ENCODE measurements around the gene FFAR1. TPM values are rescaled to one million over a fixed set of nuclear protein-coding genes. Genes with fewer than 3 reads are reported as not detected.

The FFAR1 gene
- polyA plus RNA-seq, 1 experiment = not detected

DNA sequence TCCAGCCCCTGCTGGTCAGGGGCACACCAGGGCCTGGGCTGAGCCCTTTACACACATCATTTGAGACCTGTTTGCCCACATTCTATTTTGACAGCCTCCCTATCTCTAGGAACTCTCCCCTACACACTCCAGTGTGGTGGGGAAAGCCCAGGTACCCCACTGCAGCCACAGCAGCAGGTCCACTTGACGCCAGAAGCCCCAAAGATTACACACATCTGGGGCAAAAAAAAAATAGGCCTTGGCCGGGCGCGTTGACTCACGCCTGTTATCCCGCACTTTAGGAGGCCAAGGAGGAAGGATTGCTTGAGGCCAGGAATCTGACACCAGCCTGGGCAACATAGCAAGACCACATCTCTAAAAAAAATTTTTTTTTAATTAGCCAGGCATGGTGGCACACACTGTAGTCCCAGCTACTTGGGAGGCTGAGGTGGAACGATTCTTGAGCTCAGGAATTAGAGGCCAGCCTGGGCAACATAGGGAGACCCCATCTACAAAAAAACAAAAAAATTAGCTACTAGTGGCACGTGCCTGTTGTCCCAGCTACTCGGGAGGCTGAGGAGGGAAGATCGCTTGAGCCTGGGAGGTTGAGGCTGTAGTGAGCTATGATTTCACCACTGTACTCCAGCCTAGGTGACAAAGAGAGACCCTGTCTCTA is 36.8 kb upstream of the FFAR1 start:
- H3K27me3 ChIP-seq (ENCODE audit: control insufficient read depth, insufficient read depth, low read length) = no peaks in the 10 kb centered on the region
- ChIA-PET POLR2A (no interaction called here), CTCF (interaction anchor here (0.7 kb wide), 1 partner anchor 19 kb away, joined by 4 read pairs; no protein-coding TSS in a partner anchor)
- no peak overlapping the region for H3K4me3 ChIP-seq (ENCODE audit: low read depth, low read length)
- TF ChIP-seq, protein P1, sequence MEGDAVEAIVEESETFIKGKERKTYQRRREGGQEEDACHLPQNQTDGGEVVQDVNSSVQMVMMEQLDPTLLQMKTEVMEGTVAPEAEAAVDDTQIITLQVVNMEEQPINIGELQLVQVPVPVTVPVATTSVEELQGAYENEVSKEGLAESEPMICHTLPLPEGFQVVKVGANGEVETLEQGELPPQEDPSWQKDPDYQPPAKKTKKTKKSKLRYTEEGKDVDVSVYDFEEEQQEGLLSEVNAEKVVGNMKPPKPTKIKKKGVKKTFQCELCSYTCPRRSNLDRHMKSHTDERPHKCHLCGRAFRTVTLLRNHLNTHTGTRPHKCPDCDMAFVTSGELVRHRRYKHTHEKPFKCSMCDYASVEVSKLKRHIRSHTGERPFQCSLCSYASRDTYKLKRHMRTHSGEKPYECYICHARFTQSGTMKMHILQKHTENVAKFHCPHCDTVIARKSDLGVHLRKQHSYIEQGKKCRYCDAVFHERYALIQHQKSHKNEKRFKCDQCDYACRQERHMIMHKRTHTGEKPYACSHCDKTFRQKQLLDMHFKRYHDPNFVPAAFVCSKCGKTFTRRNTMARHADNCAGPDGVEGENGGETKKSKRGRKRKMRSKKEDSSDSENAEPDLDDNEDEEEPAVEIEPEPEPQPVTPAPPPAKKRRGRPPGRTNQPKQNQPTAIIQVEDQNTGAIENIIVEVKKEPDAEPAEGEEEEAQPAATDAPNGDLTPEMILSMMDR (IDR thresholded peaks at IDR 0.05; ENCODE audit: insufficient read depth, low read depth, low read length) = no peak
- no peaks in the 10 kb centered on the region for H3K36me3 ChIP-seq (ENCODE audit: control insufficient read depth, insufficient read depth, low read length)
- no peak for DNase-seq (ENCODE audit: low read depth)

DNA sequence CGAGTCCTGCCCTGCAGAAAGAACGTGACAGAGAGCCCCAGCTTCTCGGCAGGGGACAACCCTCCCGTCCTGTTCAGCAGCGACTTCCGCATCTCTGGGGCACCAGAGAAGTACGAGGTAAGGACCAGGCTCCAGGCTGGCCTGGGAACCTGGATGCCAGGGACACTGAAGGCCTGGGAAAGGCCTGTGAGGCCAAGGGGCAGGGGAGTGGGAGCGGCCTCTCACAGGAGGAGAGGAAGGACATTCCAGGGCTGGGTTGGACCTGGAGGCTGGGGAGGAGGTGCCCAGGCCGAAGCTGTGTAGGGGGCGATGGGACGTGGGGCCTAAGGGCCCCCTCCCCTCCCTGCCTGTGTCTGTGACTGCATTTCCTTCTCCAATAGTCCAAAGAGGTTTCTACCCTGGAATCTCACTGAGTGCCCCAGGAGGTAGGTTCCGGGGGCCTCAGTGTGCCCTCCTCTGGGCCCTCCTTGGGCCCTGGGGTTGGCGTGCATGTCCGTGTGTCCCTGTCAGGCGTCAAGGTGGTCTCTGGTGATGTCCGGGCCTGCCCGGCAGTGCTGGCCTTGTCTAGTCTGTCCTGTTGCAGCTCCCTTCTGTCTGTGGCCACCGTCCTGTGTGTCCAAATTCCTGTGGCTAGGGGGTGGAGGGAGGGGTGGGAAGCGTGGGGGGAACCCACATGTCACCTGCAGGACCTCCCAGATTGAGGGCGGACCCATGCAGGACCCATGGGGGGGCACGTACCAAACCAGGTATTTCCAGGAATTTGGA is 35.6 kb upstream of the FFAR1 start:
- Histone ChIP-seq H3K4me3 (ENCODE audit: low read depth, low read length) (no peak overlapping the region), H3K36me3 (ENCODE audit: control insufficient read depth, insufficient read depth, low read length) (no peaks in the 10 kb centered on the region), H3K27me3 (ENCODE audit: control insufficient read depth, insufficient read depth, low read length) (no peaks in the 10 kb centered on the region)
- POLR2A ChIA-PET = no interaction called here
- TF ChIP-seq, protein P1 (IDR thresholded peaks at IDR 0.05; ENCODE audit: insufficient read depth, low read depth, low read length) = no peak
- DNase-seq (ENCODE audit: low read depth) = no peak
- CTCF ChIA-PET = no interaction called here

DNA sequence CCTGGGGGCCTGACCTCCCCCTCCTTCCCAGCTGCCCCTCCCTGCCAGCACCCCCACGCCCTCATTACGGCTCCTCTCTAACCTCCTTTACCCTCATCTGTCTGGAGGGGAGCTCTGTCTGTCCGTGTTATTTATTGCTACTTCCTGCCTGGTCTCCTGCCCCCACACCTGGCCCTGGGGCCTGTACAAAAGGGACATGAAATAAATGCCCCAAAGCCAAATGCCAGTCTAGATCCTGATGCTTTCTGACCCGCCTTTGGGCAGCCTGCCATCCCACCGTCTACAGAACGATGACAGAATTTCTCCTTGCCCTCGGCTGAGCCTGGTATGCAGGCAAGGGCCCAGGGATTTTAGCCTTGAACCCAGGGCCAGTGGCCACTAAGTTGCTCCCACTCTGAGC is 34.1 kb upstream of the FFAR1 start:
- ChIA-PET POLR2A (no interaction called here), CTCF (interaction anchor here (0.8 kb wide), 1 partner anchor 432 kb away, joined by 4 read pairs; the partner anchor contains the start of gene PSENEN)
- Histone ChIP-seq H3K4me3 (ENCODE audit: low read depth, low read length) (no peak overlapping the region), H3K27me3 (ENCODE audit: control insufficient read depth, insufficient read depth, low read length) (no peaks in the 10 kb centered on the region), H3K36me3 (ENCODE audit: control insufficient read depth, insufficient read depth, low read length) (no peaks in the 10 kb centered on the region)
- no peak for DNase-seq (ENCODE audit: low read depth)
- TF ChIP-seq, protein P1 (IDR thresholded peaks at IDR 0.05; ENCODE audit: insufficient read depth, low read depth, low read length) = no peak

DNA sequence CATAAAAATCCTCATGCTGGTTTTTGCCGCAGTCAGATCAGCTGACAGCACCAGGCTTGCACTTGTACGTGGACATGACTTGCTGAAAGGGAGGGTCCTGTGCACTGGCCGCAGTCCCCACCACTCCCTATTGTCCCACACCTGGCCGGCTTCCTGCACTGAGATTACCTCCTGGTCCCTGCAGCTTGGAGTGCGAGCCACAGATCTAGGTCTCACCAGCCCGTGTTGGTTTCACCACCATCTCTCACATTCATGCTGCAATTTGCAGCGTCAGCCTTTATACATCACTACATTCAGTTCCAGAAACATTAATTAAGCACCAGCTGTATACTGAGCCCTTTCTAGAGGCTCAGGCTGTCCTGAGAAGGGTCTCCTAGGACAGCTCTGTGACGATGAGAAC is 33.7 kb upstream of the FFAR1 start:
- TF ChIP-seq, protein P1 (IDR thresholded peaks at IDR 0.05; ENCODE audit: insufficient read depth, low read depth, low read length) = no peak
- POLR2A ChIA-PET = no interaction called here
- CTCF ChIA-PET = interaction anchor here (0.8 kb wide), 1 partner anchor 432 kb away, joined by 4 read pairs; the partner anchor contains the start of gene PSENEN

DNA sequence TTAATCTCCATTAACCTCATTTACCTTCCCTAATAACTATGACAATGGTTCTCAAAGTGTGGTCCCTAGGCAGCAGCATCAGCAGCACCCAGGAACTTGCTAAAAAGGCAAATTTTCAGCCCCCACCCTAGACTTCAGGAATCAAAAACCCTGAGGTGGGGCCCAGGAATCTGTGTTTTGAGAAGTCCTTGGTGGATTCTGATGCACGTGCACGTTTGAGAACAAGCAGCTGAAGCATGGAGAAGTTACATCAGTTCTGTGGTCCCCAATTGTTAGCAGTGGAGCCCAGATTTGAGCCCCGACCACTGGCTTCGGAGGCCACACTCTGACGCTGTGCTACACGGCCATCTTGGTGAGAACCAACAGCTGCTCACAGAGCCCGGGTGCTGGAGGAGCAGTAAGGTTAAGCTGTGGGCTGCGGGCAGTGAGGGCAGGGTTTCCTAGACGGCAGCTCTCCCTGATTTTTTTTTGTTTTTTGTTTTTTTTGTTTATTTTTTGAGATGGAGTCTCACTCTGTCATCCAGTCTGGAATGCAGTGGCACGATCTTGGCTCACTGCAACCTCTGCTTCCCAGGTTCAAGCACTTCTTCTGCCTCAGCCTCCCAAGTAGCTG is 32.7 kb upstream of the FFAR1 start:
- POLR2A ChIA-PET = no interaction called here
- no peaks in the 10 kb centered on the region for H3K27me3 ChIP-seq (ENCODE audit: control insufficient read depth, insufficient read depth, low read length)
- DNase-seq (ENCODE audit: low read depth) = no peak
- TF ChIP-seq, protein P1 (IDR thresholded peaks at IDR 0.05; ENCODE audit: insufficient read depth, low read depth, low read length) = no peak
- no peaks in the 10 kb centered on the region for H3K36me3 ChIP-seq (ENCODE audit: control insufficient read depth, insufficient read depth, low read length)
- H3K4me3 ChIP-seq (ENCODE audit: low read depth, low read length) = no peak overlapping the region
- CTCF ChIA-PET = no interaction called here

More for the DNA sequence above, 33.7 kb upstream of the FFAR1 start:
- H3K27me3 ChIP-seq (ENCODE audit: control insufficient read depth, insufficient read depth, low read length) = no peaks in the 10 kb centered on the region
- no peak for DNase-seq (ENCODE audit: low read depth)
- no peaks in the 10 kb centered on the region for H3K36me3 ChIP-seq (ENCODE audit: control insufficient read depth, insufficient read depth, low read length)
- H3K4me3 ChIP-seq (ENCODE audit: low read depth, low read length) = no peak overlapping the region
